ENCODE measurements around the gene ANXA11.

GRCh38 chr10:80170026-80170425 lies 35.3 kb downstream of the ANXA11 start:
- TF ChIP-seq CTCF (IDR thresholded peaks at IDR 0.05; ENCODE audit: low read depth, low read length, poor library complexity, severe bottlenecking): no peak
- TF ChIP-seq EZH2phosphoT487 (IDR thresholded peaks at IDR 0.05; ENCODE audit: borderline replicate concordance, low read length): no peak

Measured in DOHH2 (cell line).